MCF 10A (cell line): ENCODE results near the gene NLRP14. TPM values are rescaled to one million over a fixed set of nuclear protein-coding genes. Genes with fewer than 3 reads are reported as not detected.

Source experiments
- BruUV-seq: library from RNA; stranded (reverse); fragments of 400-500 nt; replicated peaks from 2 replicates; lab custom pipeline; 2021; lab: Mats Ljungman, UMichigan
- CTCF ChIA-PET: fragments of 300-600 bp; sonication (Branson Sonifier 250); formaldehyde crosslinking; extraction: SDS; loops from one replicate; lab custom pipeline; 2021; ENCODE audit warnings: antibody characterized with exemption, inconsistent platforms; lab: Yijun Ruan, JAX
- POLR2A ChIA-PET: fragments of 300-600, 350-650 bp; sonication (Branson Sonifier 250); formaldehyde crosslinking; extraction: SDS; loops from one replicate; lab custom pipeline; 2020; ENCODE audit warnings: antibody characterized with exemption, inconsistent platforms; lab: Yijun Ruan, JAX
- DNase-seq: peaks from one replicate; pipeline ENCODE4 v3.0.0-alpha.2; 2018; ENCODE audit not compliant: unreplicated experiment
- H3K27ac Mint-ChIP-seq: one replicate; pipeline ENCODE4 v1.8.0; 2022; ENCODE audit warnings: mild to moderate bottlenecking, low read depth, mixed read lengths; ENCODE audit not compliant: unreplicated experiment
- H3K27me3 Mint-ChIP-seq: one replicate; pipeline ENCODE4 v1.8.0; 2022; ENCODE audit warnings: mixed read lengths; ENCODE audit not compliant: insufficient read depth, unreplicated experiment
- H3K36me3 Mint-ChIP-seq: one replicate; pipeline ENCODE4 v1.8.0; 2022; ENCODE audit warnings: mild to moderate bottlenecking, moderate library complexity, mixed read lengths; ENCODE audit not compliant: insufficient read depth, unreplicated experiment
- H3K4me1 Mint-ChIP-seq: one replicate; pipeline ENCODE4 v1.8.0; 2022; ENCODE audit warnings: mixed read lengths; ENCODE audit not compliant: insufficient read depth, unreplicated experiment
- H3K4me3 Mint-ChIP-seq: one replicate; pipeline ENCODE4 v1.8.0; 2022; ENCODE audit warnings: mild to moderate bottlenecking, moderate library complexity, mixed read lengths; ENCODE audit not compliant: unreplicated experiment
- H3K9me3 Mint-ChIP-seq: one replicate; pipeline ENCODE4 v1.8.0; 2022; ENCODE audit warnings: mixed read lengths; ENCODE audit not compliant: unreplicated experiment
- CTCF ChIP-seq: fragments of 200-600 bp; IDR thresholded peaks from one replicate; pipeline ENCODE4 v1.8.0; 2022; ENCODE audit warnings: antibody characterized with exemption, mild to moderate bottlenecking; ENCODE audit not compliant: unreplicated experiment
- intact Hi-C: fragments of 100-400 bp; cut with micrococcal nuclease; formaldehyde crosslinking; loops from 2 replicates; pipeline ENCODE4 v1.14.1; 2022
- total RNA-seq: library from RNA; stranded (reverse); gene quantifications from 2 replicates; pipeline ENCODE4 v1.2.3, GENCODE V29; 2022

The NLRP14 gene
- total RNA-seq, 1 experiment from 2014 or later: not detected

- H3K9me3 Mint-ChIP-seq: no peaks in the 10 kb centered on the region
- POLR2A ChIA-PET: no interaction called here
- BruUV-seq: no TSS peak
- no peak overlapping the region for H3K4me3 Mint-ChIP-seq
- no peak for TF ChIP-seq CTCF
- H3K27me3 Mint-ChIP-seq: peaks cover 35% of the 10 kb centered on the region
- CTCF ChIA-PET: no interaction called here
- H3K4me1 Mint-ChIP-seq: no peaks in the 10 kb centered on the region
- intact Hi-C loops: no loop called here
- H3K27ac Mint-ChIP-seq: no peak overlapping the region
- no peak for DNase-seq
- no peaks in the 10 kb centered on the region for H3K36me3 Mint-ChIP-seq
These were observed 95.5 kb downstream of the NLRP14 start for GRCh38 chr11:7115780-7116179.

DNA sequence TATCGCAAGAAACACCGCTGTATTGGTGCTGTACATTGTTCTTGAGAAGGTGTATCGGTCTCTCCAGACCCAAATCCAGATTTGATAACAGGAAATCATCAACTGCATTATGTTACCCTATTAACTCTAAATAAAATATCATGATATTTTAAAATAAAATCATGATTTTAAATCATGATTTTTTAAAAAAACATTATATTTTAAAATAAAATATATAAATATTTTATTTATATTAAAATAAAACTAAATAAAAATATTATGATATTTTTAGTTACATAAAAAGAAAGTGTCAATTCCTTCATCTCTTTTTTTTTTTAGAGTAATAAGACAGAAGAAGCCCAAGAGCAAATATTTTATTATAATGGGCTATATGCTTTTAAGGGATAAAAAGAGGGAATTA is 96.1 kb downstream of the NLRP14 start:
- ChIA-PET POLR2A (no interaction called here), CTCF (no interaction called here)
- BruUV-seq: no TSS peak
- Mint-ChIP-seq H3K9me3 (no peaks in the 10 kb centered on the region), H3K27me3 (peaks cover 29% of the 10 kb centered on the region), H3K4me1 (no peaks in the 10 kb centered on the region), H3K27ac (no peak overlapping the region), H3K4me3 (no peak overlapping the region), H3K36me3 (no peaks in the 10 kb centered on the region)
- no peak for DNase-seq
- no peak for TF ChIP-seq CTCF
- intact Hi-C loops: no loop called here

Other genes starting within 250 kb of the NLRP14 start
- gene OR2AG2, start 248.5 kb upstream of the NLRP14 start, total RNA-seq: 0.37 and 0.39 TPM in 2 replicates
- gene OR2AG1, start 237.5 kb upstream of the NLRP14 start, total RNA-seq: not detected in 2 replicates
- 0.17 and 0.28 TPM in 2 replicates for gene OR6A2, start 220.8 kb upstream of the NLRP14 start, total RNA-seq
- not detected in 2 replicates for gene OR10A5, start 174.8 kb upstream of the NLRP14 start, total RNA-seq
- not detected in 2 replicates for gene OR10A2, start 157.4 kb upstream of the NLRP14 start, total RNA-seq
- not detected in 2 replicates for gene OR10A4, start 143.9 kb upstream of the NLRP14 start, total RNA-seq
- 0.37 and 0.56 TPM in 2 replicates for gene OR2D2, start 128.0 kb upstream of the NLRP14 start, total RNA-seq
- gene OR2D3, start 99.5 kb upstream of the NLRP14 start, total RNA-seq: not detected in 2 replicates
- gene ZNF215, start 94.1 kb upstream of the NLRP14 start, total RNA-seq: 9.2 and 11.1 TPM in 2 replicates
- gene ZNF214, start 133 bp upstream of the NLRP14 start, total RNA-seq: 3.1 and 4.2 TPM in 2 replicates
- not detected in 2 replicates for gene RBMXL2, start 68.5 kb downstream of the NLRP14 start, total RNA-seq
- gene SYT9, start 231.4 kb downstream of the NLRP14 start, total RNA-seq: not detected in 2 replicates